Naive thymus-derived CD4-positive, alpha-beta T cell (primary cell): Measurements from ENCODE around the gene RERE. TPM values are rescaled to one million over a fixed set of nuclear protein-coding genes. Genes with fewer than 3 reads are reported as not detected.

ENCODE experiments used
- ATAC-seq: fragments of 150-1000 bp; cut with Tn5 transposase; 2 replicates; pipeline ENCODE4 v1.10.0; 2021; ENCODE audit warnings: mild to moderate bottlenecking, moderate library complexity
- CTCF ChIA-PET: fragments of 350-600 bp; sonication (Branson Sonifier 250); formaldehyde crosslinking; loops from one replicate; lab custom pipeline; 2021; ENCODE audit warnings: antibody characterized with exemption; lab: Charles Lee
- POLR2A ChIA-PET: fragments of 350-600 bp; sonication (Branson Sonifier 250); formaldehyde crosslinking; loops from one replicate; lab custom pipeline; 2021; ENCODE audit warnings: antibody characterized with exemption, inconsistent platforms; lab: Charles Lee
- DNase-seq, 9 donors: peaks; one replicate each; pipeline versions ENCODE4 v3.0.0 to v3.0.0-alpha.2; 2020 to 2022; ENCODE audit warnings: mixed read lengths in 1 of 9
- H3K27ac ChIP-seq: one replicate; pipeline ENCODE4 v1.7.0; 2013; ENCODE audit warnings: mild to moderate bottlenecking, low read depth, low read length, moderate library complexity
- H3K27me3 ChIP-seq, 2 donors: one replicate each; pipeline ENCODE4 v1.7.0; 2013; ENCODE audit warnings: low read length in 2 of 2, mild to moderate bottlenecking in 2 of 2, moderate library complexity in 2 of 2; ENCODE audit not compliant: control insufficient read depth in 2 of 2, insufficient read depth in 2 of 2
- H3K36me3 ChIP-seq, 3 experiments: 1 replicate in 2 of 3; 2 replicates in 1 of 3; pipeline ENCODE4 v1.7.0; 2013; ENCODE audit warnings: low read length in 3 of 3, mild to moderate bottlenecking in 3 of 3, moderate library complexity in 1 of 3; ENCODE audit not compliant: insufficient read depth in 3 of 3, control insufficient read depth in 2 of 3
- H3K4me1 ChIP-seq, 2 donors: one replicate each; pipeline ENCODE4 v1.7.0; 2013; ENCODE audit warnings: low read length in 2 of 2, mild to moderate bottlenecking in 2 of 2, moderate library complexity in 1 of 2; ENCODE audit not compliant: control insufficient read depth in 2 of 2, insufficient read depth in 2 of 2
- H3K4me3 ChIP-seq: 2 replicates; pipeline ENCODE4 v1.7.0; 2013; ENCODE audit warnings: mild to moderate bottlenecking, low read length
- H3K9me3 ChIP-seq, 3 experiments: 1 replicate in 2 of 3; 2 replicates in 1 of 3; pipeline ENCODE4 v1.7.0; 2013; ENCODE audit warnings: low read length in 3 of 3; ENCODE audit not compliant: control insufficient read depth in 2 of 3
- H3K27ac Mint-ChIP-seq, 9 donors: one replicate each; pipeline ENCODE4 v1.8.0; 2020 to 2022; ENCODE audit warnings: mixed read lengths in 9 of 9, mild to moderate bottlenecking in 8 of 9, moderate library complexity in 5 of 9, inconsistent platforms in 2 of 9
- H3K27me3 Mint-ChIP-seq, 5 donors: one replicate each; pipeline ENCODE4 v1.8.0; 2021 to 2022; ENCODE audit warnings: mixed read lengths in 5 of 5, mild to moderate bottlenecking in 1 of 5
- H3K36me3 Mint-ChIP-seq, 5 donors: one replicate each; pipeline ENCODE4 v1.8.0; 2020 to 2022; ENCODE audit warnings: mixed read lengths in 5 of 5, mild to moderate bottlenecking in 3 of 5, inconsistent platforms in 1 of 5
- H3K4me1 Mint-ChIP-seq, 7 donors: one replicate each; pipeline ENCODE4 v1.8.0; 2020 to 2022; ENCODE audit warnings: mixed read lengths in 7 of 7, mild to moderate bottlenecking in 3 of 7, inconsistent platforms in 1 of 7
- H3K4me3 Mint-ChIP-seq, 10 donors: one replicate each; pipeline ENCODE4 v1.8.0; 2020 to 2022; ENCODE audit warnings: mild to moderate bottlenecking in 10 of 10, mixed read lengths in 10 of 10, moderate library complexity in 6 of 10, inconsistent platforms in 2 of 10
- H3K9me3 Mint-ChIP-seq, 11 donors: one replicate each; pipeline ENCODE4 v1.8.0; 2020 to 2022; ENCODE audit warnings: mixed read lengths in 11 of 11, mild to moderate bottlenecking in 4 of 11, inconsistent platforms in 1 of 11, moderate library complexity in 1 of 11
- intact Hi-C, 2 donors: fragments of 100-400 bp; cut with micrococcal nuclease; formaldehyde crosslinking; loops; one replicate each; pipeline ENCODE4 v1.15.1; 2023
- polyA plus RNA-seq, 2 donors: library from polyadenylated mRNA; unstranded; fragments of 300-500 nt; fragmentation: Illumina TruSeq; gene quantifications; one replicate each; pipeline ENCODE4 v1.2.3, GENCODE V29; 2021
- total RNA-seq, 6 experiments: library from RNA in 5 of 6; stranded (reverse) in 5 of 6; gene quantifications; 1 replicate in 5 of 6; 2 replicates in 1 of 6; pipeline ENCODE4 v1.2.3 and lab custom pipeline; 2021 to 2026

RERE gene
- total and polyA plus RNA-seq, 7 experiments from 2014 or later, result 7.3 to 114 (median 106) TPM

DNA sequence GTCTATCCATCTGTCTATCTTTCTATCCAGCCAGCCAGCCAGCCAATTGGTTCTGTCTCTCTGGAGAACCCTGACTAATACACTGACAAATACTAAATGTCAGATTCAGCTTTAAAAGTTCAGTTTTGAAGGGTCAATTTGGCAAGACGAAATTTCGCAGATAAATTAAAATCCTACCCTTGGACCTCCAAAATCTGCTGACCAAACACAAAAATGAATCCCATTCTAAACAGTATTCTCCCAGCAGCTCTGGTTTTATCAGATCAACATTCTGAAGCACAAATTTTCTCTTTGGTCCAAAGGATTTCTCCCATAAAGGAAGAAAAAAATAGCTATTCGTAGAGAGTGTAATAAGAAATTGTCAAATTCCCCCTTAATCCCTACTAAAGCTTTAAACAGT is 248.6 kb downstream of the RERE start:
- Mint-ChIP-seq H3K36me3 (peaks cover 0 to 4% (median 1%) of the 10 kb centered on the region in 5 donors), H3K4me3 (no peak overlapping the region)

GRCh38 chr1:8567146-8567545 is 250.3 kb downstream of the RERE start:
- H3K27ac Mint-ChIP-seq, result peak overlapping the region in 1 of 9 donors; percentile 82
- Histone ChIP-seq H3K4me1 (no peaks in the 10 kb centered on the region), H3K9me3 (no peaks in the 10 kb centered on the region), H3K4me3 (no peak overlapping the region), H3K36me3 (no peaks in the 10 kb centered on the region), H3K27me3 (no peaks in the 10 kb centered on the region), H3K27ac (no peak overlapping the region)
- no peaks in the 10 kb centered on the region for H3K9me3 Mint-ChIP-seq
- no peak for DNase-seq
- ChIA-PET POLR2A (interaction anchor here (0.7 kb wide), 1 partner anchor 312 kb away, joined by 3 read pairs; the partner anchor contains the start of gene ENO1), CTCF (no interaction called here)
- peaks cover 0 to 4% (median 1%) of the 10 kb centered on the region in 5 donors for H3K36me3 Mint-ChIP-seq
- intact Hi-C loops, result no loop called here
- peaks cover 0 to 18% (median 7%) of the 10 kb centered on the region in 7 donors for H3K4me1 Mint-ChIP-seq
- no peak overlapping the region for H3K4me3 Mint-ChIP-seq
- H3K27me3 Mint-ChIP-seq, result no peaks in the 10 kb centered on the region
- ATAC-seq, result no peak

More for the DNA sequence above, 248.6 kb downstream of the RERE start:
- DNase-seq, result no peak
- CTCF ChIA-PET, result interaction anchor here (0.7 to 1.7 kb wide), 4 partner anchors 22 to 280 kb away, joined by 3 to 5 read pairs (median 4); no protein-coding TSS in a partner anchor
- H3K27me3 Mint-ChIP-seq, result no peaks in the 10 kb centered on the region
- H3K4me1 Mint-ChIP-seq, result peaks cover 0 to 12% (median 9%) of the 10 kb centered on the region in 7 donors
- H3K27ac Mint-ChIP-seq, result no peak overlapping the region
- H3K4me3 ChIP-seq, result no peak overlapping the region
- POLR2A ChIA-PET, result interaction anchor here (0.6 kb wide), 1 partner anchor 173 kb away, joined by 4 read pairs; no protein-coding TSS in a partner anchor
- no peak overlapping the region for H3K27ac ChIP-seq
- H3K27me3 ChIP-seq, result no peaks in the 10 kb centered on the region
- H3K9me3 Mint-ChIP-seq, result no peaks in the 10 kb centered on the region
- H3K36me3 ChIP-seq, result no peaks in the 10 kb centered on the region
- H3K9me3 ChIP-seq, result no peaks in the 10 kb centered on the region
- ATAC-seq, result no peak
- no peaks in the 10 kb centered on the region for H3K4me1 ChIP-seq
- intact Hi-C loops, result no loop called here

DNA sequence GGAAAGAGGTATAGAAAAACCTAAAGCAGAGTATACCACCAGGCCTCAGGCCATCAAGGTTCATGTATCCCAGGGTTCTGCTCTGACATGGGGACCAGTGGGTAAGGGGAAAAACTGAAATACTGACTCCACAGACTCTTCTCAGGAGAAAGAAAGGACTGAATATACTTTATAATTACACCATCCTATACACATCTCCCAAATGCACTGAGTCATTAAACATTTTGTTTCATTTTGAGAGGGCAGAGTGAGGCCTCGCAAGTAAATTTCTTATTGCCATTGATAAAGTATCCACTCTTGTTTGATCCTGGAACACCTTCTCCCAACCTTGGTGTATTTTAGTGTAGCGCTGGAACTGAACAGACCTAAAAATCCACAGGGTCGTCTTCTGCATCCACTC is 251.6 kb downstream of the RERE start:
- H3K27me3 ChIP-seq, result no peaks in the 10 kb centered on the region
- Mint-ChIP-seq H3K4me3 (no peak overlapping the region), H3K4me1 (peaks cover 0 to 24% (median 6%) of the 10 kb centered on the region in 7 donors), H3K9me3 (no peaks in the 10 kb centered on the region), H3K27me3 (no peaks in the 10 kb centered on the region), H3K36me3 (peaks cover 0 to 4% (median 1%) of the 10 kb centered on the region in 5 donors), H3K27ac (no peak overlapping the region)
- ATAC-seq (no peak), DNase-seq (no peak)
- H3K4me3 ChIP-seq, result no peak overlapping the region
- no peak overlapping the region for H3K27ac ChIP-seq
- peaks cover 0 to 4% of the 10 kb centered on the region in 2 donors for H3K4me1 ChIP-seq
- POLR2A ChIA-PET, result no interaction called here
- intact Hi-C loops, result no loop called here
- no peaks in the 10 kb centered on the region for H3K36me3 ChIP-seq
- CTCF ChIA-PET, result interaction anchor here (0.8 to 1.5 kb wide), 3 partner anchors 59 to 283 kb away, joined by 3 to 7 read pairs (median 3); no protein-coding TSS in a partner anchor
- no peaks in the 10 kb centered on the region for H3K9me3 ChIP-seq

GRCh38 chr1:8563944-8564537 is 253.4 kb downstream of the RERE start:
- CTCF ChIA-PET, result interaction anchor here (3.6 kb wide), 2 partner anchors 163 to 285 kb away, joined by 35 to 52 read pairs; no protein-coding TSS in a partner anchor
- H3K9me3 Mint-ChIP-seq, result no peaks in the 10 kb centered on the region
- Histone ChIP-seq H3K9me3 (no peaks in the 10 kb centered on the region), H3K4me3 (no peak overlapping the region), H3K27ac (no peak overlapping the region), H3K27me3 (no peaks in the 10 kb centered on the region), H3K36me3 (no peaks in the 10 kb centered on the region), H3K4me1 (peaks cover 0 to 4% of the 10 kb centered on the region in 2 donors)
- H3K27ac Mint-ChIP-seq, result peak overlapping the region in 1 of 9 donors; percentile 30
- H3K4me3 Mint-ChIP-seq, result no peak overlapping the region
- intact Hi-C loops, result loop anchor here in 1 of 2 donors (5.0 kb wide), 1 partner anchor 38 kb away; no protein-coding TSS in a partner anchor
- H3K36me3 Mint-ChIP-seq, result peaks cover 0 to 4% (median 1%) of the 10 kb centered on the region in 5 donors
- DNase-seq (no peak), ATAC-seq (no peak)
- no peaks in the 10 kb centered on the region for H3K27me3 Mint-ChIP-seq
- POLR2A ChIA-PET, result no interaction called here
- peaks cover 0 to 34% (median 7%) of the 10 kb centered on the region in 7 donors for H3K4me1 Mint-ChIP-seq

DNA sequence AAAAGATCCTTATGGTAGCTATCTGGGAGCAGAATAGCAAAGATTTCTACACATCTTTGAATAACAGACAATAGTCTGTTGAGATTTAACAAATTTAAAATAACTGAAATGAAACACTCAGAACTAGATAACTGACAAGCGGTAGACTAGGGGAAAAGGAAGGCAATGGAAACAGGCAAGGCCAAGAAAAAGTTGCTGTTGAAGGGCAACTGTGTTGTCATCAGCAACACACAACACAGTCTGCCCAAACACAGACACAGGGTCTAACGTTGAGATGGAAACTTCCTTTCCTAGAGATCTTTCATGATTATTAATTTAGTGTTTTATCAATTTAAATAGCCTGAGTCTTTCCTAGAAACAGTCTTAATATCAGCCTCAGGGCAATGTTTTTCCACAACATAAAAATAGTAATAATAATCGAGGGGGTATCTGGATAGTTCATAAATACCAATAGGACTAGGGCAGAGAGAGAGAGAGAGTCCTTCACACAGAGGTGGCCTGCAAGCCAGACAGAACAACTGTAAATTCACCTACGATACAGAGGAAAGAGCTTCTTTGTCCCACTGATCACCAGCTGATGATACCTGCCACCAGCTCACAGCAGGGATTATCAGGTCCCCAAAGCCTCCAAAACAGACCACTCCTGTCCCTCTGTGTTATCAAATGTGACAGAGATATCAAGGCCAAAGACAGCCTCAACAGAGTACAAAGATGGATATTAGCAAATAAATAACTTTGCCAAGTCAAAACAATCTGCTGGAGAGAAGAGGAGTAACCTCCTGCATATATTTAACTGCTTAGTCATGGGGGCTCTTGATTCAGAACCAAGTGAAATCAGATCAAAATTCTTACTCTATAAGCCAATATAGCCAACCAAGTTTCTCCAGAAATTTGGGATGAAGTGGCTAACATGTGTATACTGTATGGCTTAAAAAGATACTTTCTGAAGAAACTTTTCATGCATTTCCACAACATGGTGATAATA is 254.3 kb downstream of the RERE start:
- Histone ChIP-seq H3K27ac (no peak overlapping the region), H3K4me3 (no peak overlapping the region), H3K36me3 (no peaks in the 10 kb centered on the region), H3K9me3 (no peaks in the 10 kb centered on the region), H3K4me1 (peaks cover 0 to 4% of the 10 kb centered on the region in 2 donors), H3K27me3 (no peaks in the 10 kb centered on the region)
- no peak for ATAC-seq
- no peaks in the 10 kb centered on the region for H3K9me3 Mint-ChIP-seq
- POLR2A ChIA-PET, result no interaction called here
- peaks cover 0 to 34% (median 7%) of the 10 kb centered on the region in 7 donors for H3K4me1 Mint-ChIP-seq
- intact Hi-C loops, result loop anchor here in 1 of 2 donors (5.0 kb wide), 1 partner anchor 39 kb away; no protein-coding TSS in a partner anchor
- H3K4me3 Mint-ChIP-seq, result no peak overlapping the region
- no peak for DNase-seq
- H3K27ac Mint-ChIP-seq, result peak overlapping the region in 8 of 9 donors; percentile 13 to 85 (median 32)
- H3K27me3 Mint-ChIP-seq, result no peaks in the 10 kb centered on the region
- peaks cover 0 to 4% (median 1%) of the 10 kb centered on the region in 5 donors for H3K36me3 Mint-ChIP-seq
- CTCF ChIA-PET, result interaction anchor here (1.0 to 3.6 kb wide), 7 partner anchors 16 to 286 kb away, joined by 3 to 52 read pairs (median 14); no protein-coding TSS in a partner anchor

DNA sequence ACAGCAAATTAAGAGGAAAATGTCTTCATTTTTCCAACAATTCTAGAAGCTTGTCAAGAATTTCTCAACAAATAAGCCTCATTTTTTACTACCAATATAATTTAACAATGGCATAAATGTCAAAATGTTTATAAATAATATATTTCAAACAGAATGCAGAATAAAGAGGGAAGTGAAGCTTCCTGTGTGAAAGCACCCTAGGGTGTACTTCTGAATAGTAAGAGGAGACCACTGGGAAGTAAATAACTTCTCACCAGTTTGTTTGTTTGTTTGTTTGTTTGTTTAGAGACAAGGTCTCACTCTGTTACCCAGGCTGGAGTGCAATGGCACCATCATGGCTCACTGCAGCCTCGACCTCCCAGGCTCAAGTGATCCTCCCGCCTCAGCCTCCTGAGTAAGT is 255.2 kb downstream of the RERE start:
- Histone ChIP-seq H3K36me3 (no peaks in the 10 kb centered on the region), H3K27me3 (no peaks in the 10 kb centered on the region), H3K9me3 (no peaks in the 10 kb centered on the region), H3K4me1 (peaks cover 0 to 4% of the 10 kb centered on the region in 2 donors), H3K27ac (no peak overlapping the region), H3K4me3 (no peak overlapping the region)
- H3K9me3 Mint-ChIP-seq, result no peaks in the 10 kb centered on the region
- ATAC-seq (no peak), DNase-seq (no peak)
- H3K27ac Mint-ChIP-seq, result no peak overlapping the region
- ChIA-PET POLR2A (no interaction called here), CTCF (interaction anchor here (0.6 to 3.6 kb wide), 18 partner anchors 10 to 425 kb away, joined by 3 to 52 read pairs (median 5); no protein-coding TSS in a partner anchor)
- H3K27me3 Mint-ChIP-seq, result no peaks in the 10 kb centered on the region
- intact Hi-C loops, result loop anchor here in 1 of 2 donors (5.0 kb wide), 1 partner anchor 40 kb away; no protein-coding TSS in a partner anchor
- peaks cover 0 to 5% (median under 1%) of the 10 kb centered on the region in 5 donors for H3K36me3 Mint-ChIP-seq
- H3K4me3 Mint-ChIP-seq, result no peak overlapping the region
- H3K4me1 Mint-ChIP-seq, result peaks cover 0 to 34% (median 7%) of the 10 kb centered on the region in 7 donors
